ENCODE results near the gene AKAP13. TPM values are rescaled to one million over a fixed set of nuclear protein-coding genes. Genes with fewer than 3 reads are reported as not detected.

AKAP13 gene
- total RNA-seq, 2 experiments from 2014 or later = 282 to 304 TPM

DNA sequence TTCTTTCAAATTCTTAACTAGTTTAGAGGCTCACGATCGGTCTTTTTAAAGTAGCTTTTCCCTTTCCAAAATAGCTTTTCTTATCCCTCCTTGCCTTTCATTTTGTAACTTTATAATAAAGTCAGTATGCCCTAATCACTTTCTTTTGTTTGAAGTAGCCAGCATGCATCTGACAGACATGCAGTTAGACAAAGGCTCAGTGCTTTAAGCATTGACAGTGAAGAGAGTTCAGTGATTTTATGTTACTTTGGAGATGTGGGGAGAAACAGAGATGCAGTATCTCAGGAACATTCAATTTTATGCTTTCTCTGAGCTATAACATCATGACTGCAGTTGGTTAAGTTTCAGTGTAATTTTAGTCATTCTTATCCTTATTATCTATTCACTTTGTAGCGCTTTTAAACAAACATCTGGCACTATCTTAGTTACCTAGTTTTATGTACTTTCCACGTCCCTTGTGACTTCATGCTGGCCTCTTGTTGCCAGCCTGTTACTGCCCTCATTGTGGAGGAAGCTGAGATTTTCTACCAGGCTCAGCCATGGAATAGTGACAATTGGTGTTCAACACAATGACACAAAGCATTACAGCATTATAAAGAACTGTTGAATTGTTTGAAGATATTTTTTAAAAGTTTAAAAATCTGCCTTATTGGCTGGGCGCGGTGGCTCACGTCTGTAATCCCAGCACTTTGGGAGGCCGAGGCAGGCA lies 90.3 kb downstream of the AKAP13 start:
- DNase-seq = no peak
- peaks cover 15% of the 10 kb centered on the region for H3K4me1 ChIP-seq (ENCODE audit: insufficient read depth, low read length)
- TF ChIP-seq, protein P1, sequence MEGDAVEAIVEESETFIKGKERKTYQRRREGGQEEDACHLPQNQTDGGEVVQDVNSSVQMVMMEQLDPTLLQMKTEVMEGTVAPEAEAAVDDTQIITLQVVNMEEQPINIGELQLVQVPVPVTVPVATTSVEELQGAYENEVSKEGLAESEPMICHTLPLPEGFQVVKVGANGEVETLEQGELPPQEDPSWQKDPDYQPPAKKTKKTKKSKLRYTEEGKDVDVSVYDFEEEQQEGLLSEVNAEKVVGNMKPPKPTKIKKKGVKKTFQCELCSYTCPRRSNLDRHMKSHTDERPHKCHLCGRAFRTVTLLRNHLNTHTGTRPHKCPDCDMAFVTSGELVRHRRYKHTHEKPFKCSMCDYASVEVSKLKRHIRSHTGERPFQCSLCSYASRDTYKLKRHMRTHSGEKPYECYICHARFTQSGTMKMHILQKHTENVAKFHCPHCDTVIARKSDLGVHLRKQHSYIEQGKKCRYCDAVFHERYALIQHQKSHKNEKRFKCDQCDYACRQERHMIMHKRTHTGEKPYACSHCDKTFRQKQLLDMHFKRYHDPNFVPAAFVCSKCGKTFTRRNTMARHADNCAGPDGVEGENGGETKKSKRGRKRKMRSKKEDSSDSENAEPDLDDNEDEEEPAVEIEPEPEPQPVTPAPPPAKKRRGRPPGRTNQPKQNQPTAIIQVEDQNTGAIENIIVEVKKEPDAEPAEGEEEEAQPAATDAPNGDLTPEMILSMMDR (IDR thresholded peaks at IDR 0.05) = no peak
- H3K9me3 Mint-ChIP-seq = no peaks in the 10 kb centered on the region
- no peak overlapping the region for H3K27ac ChIP-seq (ENCODE audit: low read depth in 1 of 2, low read length in 2 of 2)
- H3K9me3 ChIP-seq (ENCODE audit: control insufficient read depth in 1 of 2, insufficient read depth in 1 of 2, low read length in 2 of 2) = no peaks in the 10 kb centered on the region
- intact Hi-C loops (cut with DNase I, micrococcal nuclease) = loop anchor here in 1 of 2 experiments (10.0 kb wide), 1 partner anchor 46 kb away; no protein-coding TSS in a partner anchor
- no peaks in the 10 kb centered on the region for H3K27me3 ChIP-seq (ENCODE audit: control insufficient read depth in 1 of 2, insufficient read depth in 2 of 2, low read length in 2 of 2)
- H3K36me3 ChIP-seq (ENCODE audit: insufficient read depth, low read length) = peaks cover 2% of the 10 kb centered on the region
- no peak for ATAC-seq (ENCODE audit: poor library complexity)
- H3K27me3 Mint-ChIP-seq = no peaks in the 10 kb centered on the region
- H3K4me1 Mint-ChIP-seq (ENCODE audit: low read depth) = peaks cover 81% of the 10 kb centered on the region
- H3K36me3 Mint-ChIP-seq (ENCODE audit: low read depth) = no peaks in the 10 kb centered on the region
- no peak overlapping the region for H3K4me3 Mint-ChIP-seq
- ChIA-PET CTCF (interaction anchor here (0.6 to 1.8 kb wide), 2 partner anchors 56 to 425 kb away, joined by 3 read pairs; no protein-coding TSS in a partner anchor), POLR2A (interaction anchor here (1.3 kb wide), 1 partner anchor 14 kb away, joined by 3 read pairs; no protein-coding TSS in a partner anchor)
- no peak overlapping the region for H3K4me3 ChIP-seq (ENCODE audit: low read length)
- peak overlapping the region; percentile 9 for H3K27ac Mint-ChIP-seq

GRCh38 chr15:85472349-85472748 lies 91.9 kb downstream of the AKAP13 start:
- Histone ChIP-seq H3K4me1 (ENCODE audit: insufficient read depth, low read length) (peaks cover 19% of the 10 kb centered on the region), H3K9me3 (ENCODE audit: control insufficient read depth in 1 of 2, insufficient read depth in 1 of 2, low read length in 2 of 2) (no peaks in the 10 kb centered on the region), H3K27ac (ENCODE audit: low read depth in 1 of 2, low read length in 2 of 2) (no peak overlapping the region), H3K27me3 (ENCODE audit: control insufficient read depth in 1 of 2, insufficient read depth in 2 of 2, low read length in 2 of 2) (no peaks in the 10 kb centered on the region), H3K4me3 (ENCODE audit: low read length) (no peak overlapping the region), H3K36me3 (ENCODE audit: insufficient read depth, low read length) (peaks cover 2% of the 10 kb centered on the region)
- no peaks in the 10 kb centered on the region for H3K9me3 Mint-ChIP-seq
- ATAC-seq (ENCODE audit: poor library complexity) (no peak), DNase-seq (no peak)
- TF ChIP-seq, protein P1 (IDR thresholded peaks at IDR 0.05) = no peak
- peaks cover 89% of the 10 kb centered on the region for H3K4me1 Mint-ChIP-seq (ENCODE audit: low read depth)
- intact Hi-C loops (cut with DNase I, micrococcal nuclease) = loop anchor here in 1 of 2 experiments (10.0 kb wide), 1 partner anchor 48 kb away; no protein-coding TSS in a partner anchor
- H3K36me3 Mint-ChIP-seq (ENCODE audit: low read depth) = no peaks in the 10 kb centered on the region
- no peak overlapping the region for H3K27ac Mint-ChIP-seq
- no peaks in the 10 kb centered on the region for H3K27me3 Mint-ChIP-seq
- H3K4me3 Mint-ChIP-seq = no peak overlapping the region
- ChIA-PET CTCF (interaction anchor here (0.7 to 1.7 kb wide), 3 partner anchors 12 to 176 kb away, joined by 3 to 5 read pairs (median 4); no protein-coding TSS in a partner anchor), POLR2A (interaction anchor here (0.6 kb wide), 1 partner anchor 100 kb away, joined by 3 read pairs; no protein-coding TSS in a partner anchor)

GRCh38 chr15:85473455-85473854 lies 93.1 kb downstream of the AKAP13 start:
- H3K9me3 ChIP-seq (ENCODE audit: control insufficient read depth in 1 of 2, insufficient read depth in 1 of 2, low read length in 2 of 2) = no peaks in the 10 kb centered on the region
- Mint-ChIP-seq H3K27me3 (no peaks in the 10 kb centered on the region), H3K9me3 (no peaks in the 10 kb centered on the region), H3K27ac (peak overlapping the region; percentile 26), H3K36me3 (ENCODE audit: low read depth) (no peaks in the 10 kb centered on the region), H3K4me3 (no peak overlapping the region), H3K4me1 (ENCODE audit: low read depth) (peaks cover 91% of the 10 kb centered on the region)
- peaks cover 23% of the 10 kb centered on the region for H3K4me1 ChIP-seq (ENCODE audit: insufficient read depth, low read length)
- ChIA-PET CTCF (interaction anchor here (1.7 kb wide), 1 partner anchor 177 kb away, joined by 5 read pairs; no protein-coding TSS in a partner anchor), POLR2A (no interaction called here)
- H3K27ac ChIP-seq (ENCODE audit: low read depth in 1 of 2, low read length in 2 of 2) = no peak overlapping the region
- ATAC-seq (ENCODE audit: poor library complexity) (no peak), DNase-seq (no peak)
- no peaks in the 10 kb centered on the region for H3K27me3 ChIP-seq (ENCODE audit: control insufficient read depth in 1 of 2, insufficient read depth in 2 of 2, low read length in 2 of 2)
- H3K4me3 ChIP-seq (ENCODE audit: low read length) = no peak overlapping the region
- intact Hi-C loops (cut with DNase I, micrococcal nuclease) = loop anchor here in 1 of 2 experiments (10.0 kb wide), 1 partner anchor 49 kb away; no protein-coding TSS in a partner anchor
- TF ChIP-seq, protein P1 (IDR thresholded peaks at IDR 0.05) = no peak
- peaks cover 2% of the 10 kb centered on the region for H3K36me3 ChIP-seq (ENCODE audit: insufficient read depth, low read length)
